ENCODE data around the gene RDX. TPM values are rescaled to one million over a fixed set of nuclear protein-coding genes. Genes with fewer than 3 reads are reported as not detected.
A peak's percentile ranks its signal among the peaks of the same experiment; 100 is the strongest.
"Not testable (repeated sequence)": the region's sequence is repeated elsewhere in the genome, so short reads cannot be mapped to it uniquely, and the experiment has no call there.

The RDX gene
- total RNA-seq, 1 donor from 2014 or later: 27.9 TPM

- H3K27ac Mint-ChIP-seq: no peak overlapping the region
- no peak for DNase-seq
These were observed 66.0 kb downstream of the RDX start for GRCh38 chr11:110230377-110230776.

GRCh38 chr11:110219006-110219785 is 77.2 kb downstream of the RDX start:
- Mint-ChIP-seq H3K27me3 (no peaks in the 10 kb centered on the region), H3K27ac (no peak overlapping the region), H3K4me3 (no peak overlapping the region), H3K36me3 (ENCODE audit: low read depth) (no peaks in the 10 kb centered on the region), H3K9me3 (no peaks in the 10 kb centered on the region), H3K4me1 (no peaks in the 10 kb centered on the region)
- ChIA-PET CTCF (no interaction called here), POLR2A (no interaction called here)
- intact Hi-C loops (cut with micrococcal nuclease): no loop called here
- TF ChIP-seq CTCF (IDR thresholded peaks at IDR 0.05): no peak
- ATAC-seq (ENCODE audit: low read depth) (no peak), DNase-seq (no peak)

More at GRCh38 chr11:110230377-110230776, 66.0 kb downstream of the RDX start:
- ChIA-PET CTCF (no interaction called here), POLR2A (no interaction called here)
- Mint-ChIP-seq H3K4me1 (no peaks in the 10 kb centered on the region), H3K4me3 (no peak overlapping the region), H3K36me3 (ENCODE audit: low read depth) (peaks cover 45% of the 10 kb centered on the region), H3K27me3 (no peaks in the 10 kb centered on the region), H3K9me3 (no peaks in the 10 kb centered on the region)
- ATAC-seq (ENCODE audit: low read depth): no peak
- no peak for TF ChIP-seq CTCF (IDR thresholded peaks at IDR 0.05)
- intact Hi-C loops (cut with micrococcal nuclease): no loop called here

GRCh38 chr11:110217936-110218335 is 78.5 kb downstream of the RDX start:
- H3K4me3 Mint-ChIP-seq: no peak overlapping the region
- TF ChIP-seq CTCF (IDR thresholded peaks at IDR 0.05): no peak
- DNase-seq (no peak), ATAC-seq (ENCODE audit: low read depth) (no peak)
- H3K4me1 Mint-ChIP-seq: no peaks in the 10 kb centered on the region
- ChIA-PET CTCF (no interaction called here), POLR2A (no interaction called here)
- no peaks in the 10 kb centered on the region for H3K27me3 Mint-ChIP-seq
- intact Hi-C loops (cut with micrococcal nuclease): no loop called here
- no peak overlapping the region for H3K27ac Mint-ChIP-seq
- no peaks in the 10 kb centered on the region for H3K9me3 Mint-ChIP-seq
- no peaks in the 10 kb centered on the region for H3K36me3 Mint-ChIP-seq (ENCODE audit: low read depth)

GRCh38 chr11:110217223-110217877 is 79.1 kb downstream of the RDX start:
- Mint-ChIP-seq H3K9me3 (no peaks in the 10 kb centered on the region), H3K27ac (no peak overlapping the region), H3K4me3 (no peak overlapping the region), H3K4me1 (no peaks in the 10 kb centered on the region), H3K36me3 (ENCODE audit: low read depth) (no peaks in the 10 kb centered on the region), H3K27me3 (no peaks in the 10 kb centered on the region)
- POLR2A ChIA-PET: interaction anchor here (0.6 kb wide), 1 partner anchor 15 kb away, joined by 3 read pairs; no protein-coding TSS in a partner anchor
- no peak for TF ChIP-seq CTCF (IDR thresholded peaks at IDR 0.05)
- no peak for ATAC-seq (ENCODE audit: low read depth)
- DNase-seq: no peak
- CTCF ChIA-PET: interaction anchor here (1.2 kb wide), 1 partner anchor 13 kb away, joined by 3 read pairs; no protein-coding TSS in a partner anchor
- intact Hi-C loops (cut with micrococcal nuclease): no loop called here

- H3K27ac Mint-ChIP-seq; H3K36me3 Mint-ChIP-seq (ENCODE audit: low read depth); H3K27me3 Mint-ChIP-seq; H3K4me1 Mint-ChIP-seq; H3K9me3 Mint-ChIP-seq; intact Hi-C loops (cut with micrococcal nuclease); ATAC-seq (ENCODE audit: low read depth); POLR2A ChIA-PET; H3K4me3 Mint-ChIP-seq; DNase-seq; CTCF ChIA-PET: not testable (repeated sequence)
These were observed 87.1 kb downstream of the RDX start for GRCh38 chr11:110209313-110209694.

GRCh38 chr11:110208678-110209312 is 87.6 kb downstream of the RDX start:
- H3K27me3 Mint-ChIP-seq; intact Hi-C loops (cut with micrococcal nuclease): not testable (repeated sequence)

More at GRCh38 chr11:110208678-110209312, 87.6 kb downstream of the RDX start:
- H3K4me3 Mint-ChIP-seq: peak overlapping the region; percentile 46
- POLR2A ChIA-PET; ATAC-seq (ENCODE audit: low read depth); H3K36me3 Mint-ChIP-seq (ENCODE audit: low read depth); H3K27ac Mint-ChIP-seq; CTCF ChIA-PET; H3K4me1 Mint-ChIP-seq; DNase-seq; H3K9me3 Mint-ChIP-seq: not testable (repeated sequence)

All from activated B cell treated with CpG ODN at 0.5 μM for 24 hours (primary cell).